ENCODE results near the gene UBTF. TPM values are rescaled to one million over a fixed set of nuclear protein-coding genes. Genes with fewer than 3 reads are reported as not detected.

UBTF gene
- total RNA-seq, 1 donor from 2014 or later, result 53.5 TPM

DNA sequence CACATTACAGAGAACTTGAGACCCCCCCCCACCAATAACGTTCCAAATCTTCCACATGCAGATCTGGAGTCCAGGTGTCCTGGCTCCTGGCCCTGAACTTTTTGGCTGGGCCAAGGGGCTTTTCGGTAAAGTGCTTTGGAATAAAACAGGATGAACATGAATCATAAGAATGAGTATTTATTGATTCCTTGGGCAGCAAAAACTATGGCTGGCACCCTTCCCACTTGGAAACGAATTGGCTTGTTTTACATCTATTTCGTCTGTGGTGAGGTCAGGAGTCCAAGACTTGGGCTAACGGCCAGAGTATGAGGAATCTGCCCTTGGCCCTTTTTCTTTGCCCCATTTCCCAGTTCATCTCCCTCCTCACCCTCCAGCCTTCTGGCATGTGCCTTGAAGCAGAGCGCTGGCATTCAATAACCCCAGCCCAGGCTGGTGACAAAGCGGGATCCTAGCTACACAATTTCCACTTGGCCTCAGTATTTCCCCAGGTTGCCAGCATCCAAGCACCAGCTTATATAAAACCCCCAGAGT is 4.1 kb upstream of the UBTF start:
- Histone ChIP-seq H3K27me3 (no peaks in the 10 kb centered on the region), H3K4me1 (peaks cover 23% of the 10 kb centered on the region), H3K9me3 (no peaks in the 10 kb centered on the region), H3K36me3 (no peaks in the 10 kb centered on the region), H3K27ac (no peak overlapping the region), H3K4me3 (no peak overlapping the region)
- TF ChIP-seq POLR2AphosphoS5 (IDR thresholded peaks at IDR 0.05; ENCODE audit: insufficient read depth in 1 of 2, low read depth in 1 of 2) (no peak), POLR2A (IDR thresholded peaks at IDR 0.05) (no peak)
- TF ChIP-seq, protein P1, sequence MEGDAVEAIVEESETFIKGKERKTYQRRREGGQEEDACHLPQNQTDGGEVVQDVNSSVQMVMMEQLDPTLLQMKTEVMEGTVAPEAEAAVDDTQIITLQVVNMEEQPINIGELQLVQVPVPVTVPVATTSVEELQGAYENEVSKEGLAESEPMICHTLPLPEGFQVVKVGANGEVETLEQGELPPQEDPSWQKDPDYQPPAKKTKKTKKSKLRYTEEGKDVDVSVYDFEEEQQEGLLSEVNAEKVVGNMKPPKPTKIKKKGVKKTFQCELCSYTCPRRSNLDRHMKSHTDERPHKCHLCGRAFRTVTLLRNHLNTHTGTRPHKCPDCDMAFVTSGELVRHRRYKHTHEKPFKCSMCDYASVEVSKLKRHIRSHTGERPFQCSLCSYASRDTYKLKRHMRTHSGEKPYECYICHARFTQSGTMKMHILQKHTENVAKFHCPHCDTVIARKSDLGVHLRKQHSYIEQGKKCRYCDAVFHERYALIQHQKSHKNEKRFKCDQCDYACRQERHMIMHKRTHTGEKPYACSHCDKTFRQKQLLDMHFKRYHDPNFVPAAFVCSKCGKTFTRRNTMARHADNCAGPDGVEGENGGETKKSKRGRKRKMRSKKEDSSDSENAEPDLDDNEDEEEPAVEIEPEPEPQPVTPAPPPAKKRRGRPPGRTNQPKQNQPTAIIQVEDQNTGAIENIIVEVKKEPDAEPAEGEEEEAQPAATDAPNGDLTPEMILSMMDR (IDR thresholded peaks at IDR 0.05), result no peak
- intact Hi-C loops (cut with DNase I), result loop anchor here (1.0 kb wide), 2 partner anchors 23 to 101 kb away; partner anchors contain the start of gene SLC25A39
- no peak for DNase-seq (ENCODE audit: extremely low spot score in 2 of 2)

DNA sequence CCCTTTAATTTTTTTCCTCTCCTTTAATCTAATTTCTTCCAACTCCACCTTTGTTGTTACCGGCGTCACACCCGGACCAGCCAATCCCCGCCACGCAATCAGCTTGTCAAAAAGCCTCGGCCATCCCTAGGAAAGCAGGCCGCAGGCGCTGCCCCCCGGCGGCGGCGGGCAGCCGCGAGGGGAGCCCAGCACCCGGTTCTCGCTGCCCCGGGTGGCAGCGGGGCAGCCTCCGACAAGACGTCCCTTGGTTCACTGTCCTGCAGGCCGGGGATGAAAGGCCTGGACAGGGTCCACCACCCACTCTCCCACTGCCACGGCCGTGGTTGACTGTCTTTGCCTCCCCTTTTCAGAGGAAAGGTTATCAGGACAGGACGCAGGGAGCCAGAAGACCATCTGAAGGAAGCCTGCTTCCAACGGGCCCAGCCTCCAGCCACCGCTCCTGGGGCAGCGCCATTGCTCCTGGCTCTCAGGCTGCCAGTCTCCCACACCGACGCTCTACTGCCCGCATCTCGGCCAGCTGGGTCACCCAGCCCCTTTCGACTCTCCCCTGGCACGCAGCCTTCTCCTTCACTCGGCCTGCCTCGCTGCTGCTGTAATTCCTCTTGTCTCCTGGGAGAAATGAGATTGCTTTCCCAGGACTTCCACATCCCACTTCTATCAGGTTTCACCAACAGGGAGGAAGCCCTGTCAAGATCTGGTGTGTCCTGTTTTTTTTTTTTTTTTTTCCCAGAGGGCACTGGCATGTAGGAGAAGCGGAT is 2.8 kb upstream of the UBTF start:
- Histone ChIP-seq H3K4me3 (peak overlapping the region; percentile 76 to 92), H3K27me3 (no peaks in the 10 kb centered on the region), H3K27ac (peak overlapping the region; percentile 100), H3K9me3 (no peaks in the 10 kb centered on the region), H3K4me1 (peaks cover 34% of the 10 kb centered on the region), H3K36me3 (no peaks in the 10 kb centered on the region)
- TF ChIP-seq, protein P1 (IDR thresholded peaks at IDR 0.05), result no peak
- peak; percentile 38 to 47 for TF ChIP-seq POLR2A (IDR thresholded peaks at IDR 0.05)
- peak; percentile 36 to 79 for TF ChIP-seq POLR2AphosphoS5 (IDR thresholded peaks at IDR 0.05; ENCODE audit: insufficient read depth in 1 of 2, low read depth in 1 of 2)
- DNase-seq (ENCODE audit: extremely low spot score in 2 of 2), result no peak
- intact Hi-C loops (cut with DNase I), result no loop called here

DNA sequence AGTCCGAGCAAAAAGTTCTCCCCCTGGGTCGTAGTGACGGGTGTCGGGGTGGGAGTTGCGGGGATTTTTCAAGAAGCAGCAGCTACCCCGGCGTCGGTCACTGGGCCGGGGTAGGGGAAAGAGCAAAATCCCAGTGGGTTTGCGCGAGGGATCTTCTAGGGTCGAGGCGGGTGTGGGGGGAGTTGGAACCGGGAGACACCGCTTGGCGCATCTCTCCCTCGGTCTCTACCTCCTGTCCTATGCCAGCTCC is 2.3 kb upstream of the UBTF start:
- Histone ChIP-seq H3K27me3 (no peaks in the 10 kb centered on the region), H3K36me3 (no peaks in the 10 kb centered on the region), H3K27ac (peak overlapping the region; percentile 100), H3K9me3 (no peaks in the 10 kb centered on the region), H3K4me1 (peaks cover 39% of the 10 kb centered on the region), H3K4me3 (peak overlapping the region; percentile 76 to 92)
- intact Hi-C loops (cut with DNase I), result no loop called here
- TF ChIP-seq, protein P1 (IDR thresholded peaks at IDR 0.05), result no peak
- TF ChIP-seq POLR2AphosphoS5 (IDR thresholded peaks at IDR 0.05; ENCODE audit: insufficient read depth in 1 of 2, low read depth in 1 of 2), result no peak
- TF ChIP-seq POLR2A (IDR thresholded peaks at IDR 0.05), result no peak
- no peak for DNase-seq (ENCODE audit: extremely low spot score in 2 of 2)

DNA sequence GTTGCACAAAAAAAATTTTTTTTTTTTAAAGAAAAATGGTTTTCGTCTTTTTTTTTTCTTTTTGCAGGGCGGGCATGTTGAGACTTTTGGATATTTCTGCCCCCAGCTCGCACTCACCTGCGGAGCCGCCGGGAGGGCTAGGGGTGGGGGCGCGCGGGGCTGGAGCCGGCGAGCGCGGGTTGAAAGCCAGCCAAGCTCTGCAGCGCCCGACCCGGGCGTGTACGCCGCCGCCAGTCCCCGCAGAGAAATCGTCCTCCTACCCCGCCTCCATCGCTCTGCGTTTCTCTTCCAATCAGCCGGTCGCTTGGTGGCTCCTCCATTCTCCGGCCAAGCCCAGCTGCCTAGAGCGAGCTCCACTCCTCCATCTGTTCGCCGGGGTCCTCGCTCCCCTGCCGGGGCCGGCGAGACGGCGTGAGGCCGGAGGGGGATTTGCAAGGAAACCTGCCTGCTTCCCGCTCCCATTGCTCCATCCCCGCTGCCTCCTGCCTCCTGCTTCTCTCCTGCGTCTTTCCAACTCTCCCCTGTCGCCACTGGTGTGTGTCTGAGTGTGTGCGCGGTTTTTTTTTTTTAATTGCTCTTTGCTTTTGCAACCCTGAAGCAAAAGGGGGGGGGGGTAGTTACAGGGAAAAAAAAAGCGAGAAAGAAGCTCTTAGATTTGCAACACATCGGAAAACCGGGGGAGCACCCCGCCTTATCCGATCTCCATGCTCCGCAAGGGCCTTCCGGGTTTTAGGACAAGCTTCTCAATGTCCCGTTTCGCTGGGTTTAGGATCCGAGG is 1.8 kb upstream of the UBTF start:
- Histone ChIP-seq H3K4me1 (peaks cover 44% of the 10 kb centered on the region), H3K27me3 (no peaks in the 10 kb centered on the region), H3K9me3 (no peaks in the 10 kb centered on the region), H3K4me3 (peak overlapping the region; percentile 76 to 92), H3K27ac (peak overlapping the region; percentile 100), H3K36me3 (peaks cover 0 to 2% of the 10 kb centered on the region in 2 donors)
- intact Hi-C loops (cut with DNase I), result no loop called here
- TF ChIP-seq POLR2A (IDR thresholded peaks at IDR 0.05) (no peak), POLR2AphosphoS5 (IDR thresholded peaks at IDR 0.05; ENCODE audit: insufficient read depth in 1 of 2, low read depth in 1 of 2) (no peak)
- TF ChIP-seq, protein P1 (IDR thresholded peaks at IDR 0.05), result no peak
- DNase-seq (ENCODE audit: extremely low spot score in 2 of 2), result no peak

All from vagina (tissue), 2 donors.